Psoas muscle (tissue), 8 donors: ENCODE data around the gene TPGS2. TPM values are rescaled to one million over a fixed set of nuclear protein-coding genes. Genes with fewer than 3 reads are reported as not detected.
"Not testable (repeated sequence)": the region's sequence is repeated elsewhere in the genome, so short reads cannot be mapped to it uniquely, and the experiment has no call there.

Source experiments
- ATAC-seq, 4 donors: fragments of 200-7000 bp; cut with Tn5 transposase; one replicate each; pipeline ENCODE4 v1.9.1; 2020; ENCODE audit warnings: moderate library complexity in 3 of 4, mild to moderate bottlenecking in 2 of 4
- DNase-seq, 2 donors: peaks; one replicate each; pipeline ENCODE4 v3.0.0-alpha.2; 2020
- H3K27ac ChIP-seq: fragments of 200-600 bp; one replicate; pipeline ENCODE4 v1.8.0; 2022
- H3K27me3 ChIP-seq, 3 donors: fragments of 200-600 bp in 1 of 3; one replicate each; pipeline versions ENCODE4 v1.6.1 to v1.8.0; 2013 to 2022; ENCODE audit warnings: low read length in 2 of 3, mild to moderate bottlenecking in 2 of 3, moderate library complexity in 1 of 3; ENCODE audit not compliant: insufficient read depth in 3 of 3
- H3K36me3 ChIP-seq, 2 donors: fragments of 200-600 bp in 1 of 2; one replicate each; pipeline versions ENCODE4 v1.6.1 to v1.8.0; 2013 to 2022; ENCODE audit warnings: low read depth in 1 of 2, mild to moderate bottlenecking in 1 of 2, moderate library complexity in 1 of 2; ENCODE audit not compliant: insufficient read depth in 1 of 2
- H3K4me1 ChIP-seq: fragments of 200-600 bp; one replicate; pipeline ENCODE4 v1.8.0; 2022
- H3K4me3 ChIP-seq: fragments of 200-600 bp; one replicate; pipeline ENCODE4 v1.8.0; 2022; ENCODE audit warnings: mild to moderate bottlenecking
- H3K9me3 ChIP-seq: fragments of 200-600 bp; one replicate; pipeline ENCODE4 v1.8.0; 2022
- WGBS, 3 donors: extraction: QIAGEN DNeasy Blood & Tissue Kit; methylation state at CpG; one replicate each; pipeline versions ENCODE4 v1.1.6 to v1.1.7; 2013; 5-methylcytosine and 5-hydroxymethylcytosine counted together
- intact Hi-C, 2 donors: fragments of 100-400 bp; cut with DNase I; formaldehyde crosslinking; loops; one replicate each; pipeline versions ENCODE4 v1.11.0 to v1.14.2; 2022
- polyA plus RNA-seq, 3 donors: library from polyadenylated mRNA; stranded (reverse); fragments of 200-250 nt; gene quantifications; one replicate each; pipeline ENCODE4 v1.2.3, GENCODE V29; 2013
- total RNA-seq, 4 donors: library from RNA; stranded (reverse); fragmentation: NEBNext Ultra II Directional in 2 of 4; extraction: Animal tissue kit (Norgen Biotek cat#: 25700) in 2 of 4; gene quantifications; one replicate each; pipeline versions ENCODE4 v1.2.1 to v1.2.4, GENCODE V29; 2021 to 2023
- TF ChIP-seq, protein P1 (sequence below): fragments of 200-600 bp; IDR thresholded peaks from one replicate; pipeline ENCODE4 v1.8.0; 2022; ENCODE audit warnings: antibody characterized with exemption
- donor health status: healthy with polysubstance abuse.
- donor health status: DM: no; HTN: no; CAD: no; lungs with moderate emphysema.
- donor health status: Bipolar disorder and iron deficiency.
- donor health status: healthy.
- donor health status: DM: yes; HTN: yes; CAD: no.
- donor health status: DM: no; HTN: no; CAD: no.
- donor health status: DM: no; HTN: no; CAD: no.
- donor health status: DM: yes; HTN: yes; CAD: no.

Gene TPGS2
- total and polyA plus RNA-seq, 7 donors: 8.8 to 17.7 (median 13.5) TPM

DNA sequence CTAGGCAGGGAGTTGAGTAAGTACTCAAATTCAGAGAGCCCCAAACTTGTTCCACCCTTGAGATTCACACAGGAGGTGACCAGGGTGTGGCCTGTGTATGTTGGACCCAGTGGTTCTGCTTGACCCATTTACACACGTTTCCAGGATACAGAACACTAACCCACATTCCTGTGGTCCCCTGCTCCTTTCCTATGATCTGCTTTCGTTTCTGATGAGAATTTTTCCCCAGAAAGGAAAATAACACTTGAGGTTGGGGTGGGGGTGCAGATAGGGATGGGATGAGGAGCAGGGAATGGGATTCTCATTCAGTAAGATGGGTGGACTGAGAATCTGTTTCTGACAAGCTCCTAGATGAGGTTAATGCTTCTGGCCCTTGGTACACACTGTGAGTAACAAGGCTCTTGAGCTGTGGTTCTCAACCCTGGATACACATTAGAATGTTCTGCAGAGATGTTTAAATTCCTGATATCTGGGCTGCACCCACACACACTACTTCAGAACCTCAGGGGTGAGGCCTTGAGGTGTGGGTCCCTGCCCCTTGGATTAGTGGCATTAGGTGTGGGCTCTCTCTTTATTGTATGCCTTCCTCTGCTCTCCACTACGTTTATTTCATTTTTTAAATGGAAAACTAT lies 58.4 kb downstream of the TPGS2 start:
- TF ChIP-seq, protein P1, sequence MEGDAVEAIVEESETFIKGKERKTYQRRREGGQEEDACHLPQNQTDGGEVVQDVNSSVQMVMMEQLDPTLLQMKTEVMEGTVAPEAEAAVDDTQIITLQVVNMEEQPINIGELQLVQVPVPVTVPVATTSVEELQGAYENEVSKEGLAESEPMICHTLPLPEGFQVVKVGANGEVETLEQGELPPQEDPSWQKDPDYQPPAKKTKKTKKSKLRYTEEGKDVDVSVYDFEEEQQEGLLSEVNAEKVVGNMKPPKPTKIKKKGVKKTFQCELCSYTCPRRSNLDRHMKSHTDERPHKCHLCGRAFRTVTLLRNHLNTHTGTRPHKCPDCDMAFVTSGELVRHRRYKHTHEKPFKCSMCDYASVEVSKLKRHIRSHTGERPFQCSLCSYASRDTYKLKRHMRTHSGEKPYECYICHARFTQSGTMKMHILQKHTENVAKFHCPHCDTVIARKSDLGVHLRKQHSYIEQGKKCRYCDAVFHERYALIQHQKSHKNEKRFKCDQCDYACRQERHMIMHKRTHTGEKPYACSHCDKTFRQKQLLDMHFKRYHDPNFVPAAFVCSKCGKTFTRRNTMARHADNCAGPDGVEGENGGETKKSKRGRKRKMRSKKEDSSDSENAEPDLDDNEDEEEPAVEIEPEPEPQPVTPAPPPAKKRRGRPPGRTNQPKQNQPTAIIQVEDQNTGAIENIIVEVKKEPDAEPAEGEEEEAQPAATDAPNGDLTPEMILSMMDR: no peak
- ATAC-seq: no peak
- H3K4me1 ChIP-seq: no peaks in the 10 kb centered on the region
- no peaks in the 10 kb centered on the region for H3K9me3 ChIP-seq
- no peak overlapping the region for H3K27ac ChIP-seq
- intact Hi-C loops: loop anchor here in 1 of 2 donors (2.0 kb wide), 1 partner anchor 42 kb away; no protein-coding TSS in a partner anchor
- WGBS, 3 donors: 81 to 96% (median 82%) methylated on average over 3 of the region's 3 CpGs
- no peaks in the 10 kb centered on the region for H3K27me3 ChIP-seq
- no peaks in the 10 kb centered on the region for H3K36me3 ChIP-seq
- H3K4me3 ChIP-seq: no peak overlapping the region
- no peak for DNase-seq

DNA sequence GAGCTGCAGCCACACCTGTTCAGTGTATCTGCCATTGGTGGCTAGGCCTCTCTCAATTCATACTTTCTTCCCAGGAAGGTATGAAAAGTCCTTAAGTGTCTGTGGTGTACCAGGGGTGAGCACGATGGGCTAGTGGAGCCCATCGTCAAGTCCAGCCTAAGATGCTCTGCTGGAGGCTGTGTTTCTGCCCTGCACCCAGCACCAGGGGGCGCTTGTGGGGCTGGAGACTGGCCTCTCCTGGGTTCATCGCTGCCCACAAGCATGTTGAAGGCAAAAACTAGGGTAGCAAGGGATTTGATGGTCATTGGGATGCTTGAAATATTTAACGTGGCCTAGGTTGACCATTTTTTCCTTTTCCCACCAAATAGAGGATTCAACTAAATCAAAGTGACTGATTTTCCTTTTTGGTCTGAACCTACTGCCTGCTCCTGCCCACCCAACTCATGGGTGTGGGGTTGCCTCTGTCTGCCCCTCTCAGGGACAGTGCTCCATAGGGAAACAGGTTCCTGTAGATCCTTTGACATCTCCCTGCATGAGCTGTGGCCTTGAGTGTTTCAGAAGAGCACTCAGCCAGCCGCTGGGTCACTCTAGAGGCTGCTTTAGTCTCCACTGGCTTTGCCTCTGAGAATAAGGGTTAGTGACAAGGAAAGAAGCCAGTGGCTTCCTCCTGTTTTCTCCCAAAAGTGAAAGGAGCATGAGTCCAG lies 59.0 kb downstream of the TPGS2 start:
- H3K4me1 ChIP-seq: no peaks in the 10 kb centered on the region
- H3K27ac ChIP-seq: no peak overlapping the region
- peak; percentile 79 to 91 (median 82) for ATAC-seq
- WGBS, 3 donors: 74 to 86% (median 79%) methylated on average over 6 of the region's 6 CpGs
- intact Hi-C loops: loop anchor here in 1 of 2 donors (2.0 kb wide), 1 partner anchor 43 kb away; no protein-coding TSS in a partner anchor
- no peak overlapping the region for H3K4me3 ChIP-seq
- peak; percentile 55 to 79 for DNase-seq
- TF ChIP-seq, protein P1: peak; percentile 67
- no peaks in the 10 kb centered on the region for H3K27me3 ChIP-seq
- H3K9me3 ChIP-seq: no peaks in the 10 kb centered on the region
- H3K36me3 ChIP-seq: no peaks in the 10 kb centered on the region

DNA sequence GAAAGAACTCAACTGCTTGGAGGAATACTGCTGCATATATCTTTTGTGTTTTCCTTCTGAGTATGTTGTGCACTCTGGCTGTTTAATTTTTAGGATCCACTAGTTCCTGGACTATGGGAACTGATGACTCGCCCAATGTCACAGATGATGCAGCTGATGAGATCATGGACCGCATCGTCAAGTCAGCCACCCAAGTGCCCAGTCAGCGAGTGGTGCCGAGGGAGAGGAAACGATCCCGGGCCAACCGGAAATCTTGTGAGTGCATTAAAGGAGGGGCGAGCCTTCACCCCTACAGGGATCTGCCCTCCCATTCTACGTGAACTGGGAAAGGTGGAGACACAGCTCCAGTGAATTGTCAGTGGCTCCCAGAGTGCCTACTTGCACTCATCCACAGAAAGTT lies 59.6 kb downstream of the TPGS2 start:
- H3K4me3 ChIP-seq: no peak overlapping the region
- no peak overlapping the region for H3K27ac ChIP-seq
- no peaks in the 10 kb centered on the region for H3K9me3 ChIP-seq
- no peaks in the 10 kb centered on the region for H3K27me3 ChIP-seq
- no peaks in the 10 kb centered on the region for H3K36me3 ChIP-seq
- peak in 1 of 4 donors; percentile 17 for ATAC-seq
- H3K4me1 ChIP-seq: no peaks in the 10 kb centered on the region
- TF ChIP-seq, protein P1: no peak
- WGBS, 3 donors: 90 to 95% (median 90%) methylated on average over 10 of the region's 10 CpGs
- intact Hi-C loops: no loop called here
- DNase-seq: no peak

DNA sequence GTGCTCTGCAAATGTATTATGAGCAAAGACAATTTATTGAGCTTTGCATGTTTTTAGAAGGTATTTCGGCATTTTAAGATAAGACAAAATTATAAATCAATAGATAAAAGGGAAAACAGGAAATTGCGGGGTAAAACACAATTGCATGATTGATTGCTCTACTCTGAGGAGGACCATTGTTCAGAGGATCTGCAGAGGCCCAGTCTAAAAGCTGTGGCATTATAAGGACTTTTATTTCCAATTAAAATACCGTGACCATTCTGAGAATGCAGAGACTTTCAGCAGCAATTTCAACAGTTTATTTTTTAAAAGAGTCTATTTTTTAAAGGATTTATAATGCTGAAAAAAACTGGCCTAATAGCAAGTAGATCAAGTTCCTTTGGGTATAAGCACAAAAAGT lies 62.0 kb downstream of the TPGS2 start:
- DNase-seq (no peak), ATAC-seq (no peak)
- H3K36me3 ChIP-seq: peaks cover 0 to 2% of the 10 kb centered on the region in 2 donors
- WGBS, 3 donors: 50 to 61% (median 60%) methylated on average over 3 of the region's 3 CpGs
- TF ChIP-seq, protein P1: no peak
- no peaks in the 10 kb centered on the region for H3K4me1 ChIP-seq
- no peaks in the 10 kb centered on the region for H3K9me3 ChIP-seq
- no peak overlapping the region for H3K27ac ChIP-seq
- H3K4me3 ChIP-seq: no peak overlapping the region
- intact Hi-C loops: no loop called here
- no peaks in the 10 kb centered on the region for H3K27me3 ChIP-seq

DNA sequence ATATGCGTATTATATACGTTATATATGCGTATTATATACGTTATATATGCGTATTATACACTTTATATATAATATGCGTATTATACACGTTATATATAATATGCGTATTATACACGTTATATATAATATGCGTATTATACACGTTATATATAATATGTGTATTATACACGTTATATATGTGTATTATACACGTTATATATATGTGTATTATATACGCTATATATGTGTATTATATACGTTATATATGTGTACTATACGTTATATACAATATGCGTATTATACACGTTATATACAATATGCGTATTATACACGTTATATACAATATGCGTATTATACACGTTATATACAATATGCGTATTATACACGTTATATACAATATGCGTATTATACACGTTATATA lies 65.8 kb downstream of the TPGS2 start:
- H3K27me3 ChIP-seq, H3K27ac ChIP-seq, H3K4me1 ChIP-seq, intact Hi-C loops, H3K36me3 ChIP-seq, ATAC-seq, H3K4me3 ChIP-seq, H3K9me3 ChIP-seq, DNase-seq: not testable (repeated sequence)
- WGBS, 3 donors: 95 to 96% (median 96%) methylated on average over 24 of the region's 26 CpGs
